NCI-H146 treated with DMSO at 0.1 percent for 48 hours (cell line): ENCODE measurements around the gene NOL4L.

ENCODE experiments used
- DNase-seq: peaks from one replicate; lab custom pipeline; 2025; ENCODE audit not compliant: unreplicated experiment; lab: John Stamatoyannopoulos, UW

Gene NOL4L

DNA sequence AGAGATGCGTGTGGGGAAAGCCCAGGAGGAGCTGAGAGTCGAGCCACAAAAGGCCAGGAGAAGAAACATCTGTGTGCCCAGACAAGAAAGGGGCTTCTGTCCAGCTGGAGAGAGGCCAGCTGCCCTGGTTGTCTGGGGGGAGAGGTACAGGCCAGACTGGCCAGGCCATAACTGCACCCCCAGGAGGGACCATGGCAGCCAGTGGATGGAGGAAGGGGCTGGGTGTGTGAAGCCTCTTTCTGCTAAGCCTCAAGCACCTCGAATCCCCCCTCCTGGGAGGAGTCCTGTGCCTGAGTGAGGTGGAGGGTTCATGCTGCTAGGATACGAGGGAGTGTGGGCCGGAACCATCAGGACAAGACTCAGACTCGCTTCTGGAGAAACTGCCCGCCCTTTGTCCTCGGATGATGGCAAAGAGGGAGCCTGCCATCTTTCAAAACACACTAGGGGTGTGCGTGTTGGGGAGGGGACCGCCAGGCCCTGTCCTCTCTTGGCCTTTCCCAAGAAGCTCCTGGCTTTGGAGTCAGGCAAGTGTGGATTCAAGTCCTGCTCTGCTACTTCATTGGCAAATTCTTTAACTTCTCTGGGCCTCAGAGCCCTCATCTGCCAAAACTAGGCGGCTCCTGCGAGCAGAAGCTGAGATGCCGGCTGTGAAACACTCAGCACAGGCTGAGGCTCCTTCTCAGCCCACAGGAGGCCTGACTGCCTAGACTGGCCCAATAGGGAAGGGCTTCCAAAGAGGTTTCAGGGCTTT lies 136.7 kb downstream of the NOL4L start:
- no peak for DNase-seq

DNA sequence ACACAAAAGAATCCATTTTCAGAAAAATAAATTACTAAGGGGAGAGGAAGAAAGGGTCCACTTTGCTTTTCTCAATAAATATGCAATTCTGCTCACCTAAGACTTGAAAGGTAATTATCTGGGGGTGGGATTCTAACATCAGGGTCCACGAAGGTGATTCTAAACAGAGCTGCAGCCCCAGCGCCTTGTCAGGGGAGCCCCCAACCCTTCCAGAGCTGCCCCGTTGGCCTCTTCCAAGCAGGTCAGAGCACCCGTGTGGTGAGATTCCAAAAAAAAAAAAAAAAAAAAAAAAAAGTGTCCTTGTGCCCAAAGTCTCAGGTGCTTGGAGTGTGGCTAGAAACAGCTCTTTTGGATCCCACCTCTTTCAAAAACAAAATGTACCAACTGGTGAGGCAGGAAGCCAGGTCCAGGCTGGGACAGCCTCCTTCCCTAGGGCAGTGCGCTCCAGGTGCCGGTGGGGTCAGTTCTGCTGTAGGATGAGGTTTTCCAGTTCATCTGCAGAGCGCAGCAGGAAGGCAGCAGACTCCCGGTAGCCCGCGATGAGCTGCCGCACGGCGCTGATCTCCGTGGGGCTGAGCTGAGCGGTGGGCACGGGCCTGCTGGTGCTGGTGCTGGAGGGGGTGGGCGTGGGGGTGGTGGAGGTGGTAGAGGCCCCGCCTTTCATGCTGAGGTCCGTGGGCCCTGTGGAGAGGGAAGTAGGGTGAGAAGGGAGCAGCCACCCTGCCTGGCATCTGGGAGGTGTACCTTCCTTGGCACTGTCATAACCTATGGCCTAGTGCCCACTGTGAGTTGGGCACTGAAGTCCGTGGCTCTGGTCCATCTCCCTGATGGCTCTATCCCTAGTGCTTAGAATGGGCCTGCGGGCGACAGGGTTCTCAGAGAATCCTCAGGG lies 137.8 kb downstream of the NOL4L start:
- no peak for DNase-seq

DNA sequence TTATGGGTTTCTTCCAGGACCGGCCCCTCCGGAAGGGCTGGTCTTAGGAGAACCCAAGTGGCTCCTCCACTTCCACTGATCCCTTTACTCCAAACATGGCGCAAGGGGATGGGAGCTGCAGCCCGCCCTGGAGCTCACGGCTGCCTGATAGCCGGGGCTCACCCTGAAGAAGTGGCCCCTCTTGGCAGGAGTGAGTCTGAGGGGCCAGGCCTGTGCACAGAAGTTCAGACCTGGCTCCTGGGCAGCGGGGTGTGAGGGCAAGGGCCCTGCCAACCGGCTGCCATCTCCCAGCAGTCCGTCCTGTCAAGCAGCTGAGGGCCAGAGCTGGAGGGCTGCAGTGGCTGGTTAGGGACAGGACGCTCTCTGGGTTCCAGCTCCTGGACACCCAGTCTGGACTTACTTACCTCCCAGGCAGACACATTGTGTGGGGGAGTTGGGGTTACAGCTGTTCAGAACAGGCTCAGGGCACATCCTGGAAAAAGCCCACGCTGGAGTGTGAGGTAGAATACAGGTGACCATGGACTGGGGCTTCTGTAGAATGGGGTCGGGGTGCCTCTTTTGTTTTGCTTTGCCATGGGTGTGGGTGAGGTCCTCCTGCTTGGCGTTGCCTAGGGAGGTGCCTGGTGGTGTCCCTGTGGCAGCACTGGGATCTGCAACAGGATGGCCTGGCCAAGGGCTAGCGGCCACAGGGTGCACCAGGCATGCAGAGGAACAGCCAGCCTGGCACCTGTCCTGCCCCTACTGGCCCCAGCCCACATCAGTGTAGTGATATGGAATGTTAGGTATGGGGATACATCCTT lies 138.6 kb downstream of the NOL4L start:
- no peak for DNase-seq

DNA sequence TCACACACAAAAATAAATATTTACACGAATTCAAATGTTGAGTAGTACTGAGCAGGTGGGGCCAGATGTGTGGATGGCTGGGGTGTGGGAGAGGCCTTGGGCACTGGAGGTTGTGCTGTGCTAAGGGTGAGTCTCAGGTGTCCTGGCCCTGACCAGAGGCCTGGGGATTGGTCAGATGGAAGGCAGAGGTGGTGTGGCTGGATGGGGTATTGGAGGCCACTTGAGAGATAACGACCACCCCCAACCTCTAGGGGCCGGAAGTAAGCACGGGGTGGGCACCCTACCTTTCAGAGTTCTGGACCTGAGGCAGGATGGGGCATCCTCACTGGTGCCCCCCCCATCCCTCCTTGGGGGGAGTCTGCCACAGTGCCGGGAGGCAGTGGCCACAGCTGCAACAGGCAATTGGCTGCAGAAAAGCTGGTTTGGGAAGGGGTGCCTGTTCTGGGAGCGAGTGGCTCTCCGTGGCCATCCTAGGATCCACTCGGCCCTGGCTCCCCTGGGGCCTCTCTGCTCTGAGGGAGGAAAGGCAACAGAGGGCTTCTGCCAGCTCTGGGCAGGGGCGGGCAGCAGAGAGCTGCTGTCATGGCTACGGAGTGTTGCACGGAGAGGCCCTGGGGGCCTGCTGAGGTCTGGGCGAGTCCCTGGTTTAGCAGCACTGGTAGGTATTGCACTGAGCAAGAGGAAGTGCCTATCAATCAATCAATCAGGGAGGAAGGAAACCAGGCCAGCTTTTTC lies 139.4 kb downstream of the NOL4L start:
- no peak for DNase-seq

DNA sequence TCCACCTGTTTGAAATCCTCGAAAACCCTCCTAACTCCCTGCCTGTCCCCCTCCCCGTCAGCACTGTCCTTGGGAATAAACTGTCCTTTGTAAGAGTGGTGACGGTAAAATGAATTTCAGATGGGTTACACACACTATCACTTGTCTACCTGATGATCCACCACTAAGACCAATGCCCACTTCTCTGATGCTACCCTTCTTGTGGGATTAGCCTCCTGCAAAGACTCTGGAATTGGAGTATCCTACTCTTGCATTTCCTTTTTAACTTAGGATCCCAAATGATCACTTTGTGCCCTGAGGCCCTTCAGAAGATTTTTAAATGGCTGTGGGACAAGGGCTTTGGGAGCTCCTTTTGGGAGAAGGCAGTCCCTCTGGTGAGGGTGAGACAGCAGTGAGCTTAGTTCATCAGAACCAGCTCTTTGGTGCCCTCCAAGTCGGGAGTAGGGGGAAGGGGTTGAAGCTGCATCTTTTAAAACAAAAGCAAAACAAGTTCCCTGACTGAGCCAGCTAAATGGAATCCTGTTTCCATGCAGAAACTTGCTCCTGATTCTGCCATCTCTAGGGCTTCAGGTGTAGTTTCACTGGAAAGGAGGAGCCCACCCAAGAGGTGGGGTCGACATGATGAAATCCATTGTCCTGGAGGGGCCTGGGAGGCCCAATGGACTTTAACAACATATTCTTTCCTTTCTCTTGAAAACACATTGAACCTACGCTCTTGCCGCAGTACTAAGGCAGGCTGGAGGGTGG lies 140.5 kb downstream of the NOL4L start:
- no peak for DNase-seq

DNA sequence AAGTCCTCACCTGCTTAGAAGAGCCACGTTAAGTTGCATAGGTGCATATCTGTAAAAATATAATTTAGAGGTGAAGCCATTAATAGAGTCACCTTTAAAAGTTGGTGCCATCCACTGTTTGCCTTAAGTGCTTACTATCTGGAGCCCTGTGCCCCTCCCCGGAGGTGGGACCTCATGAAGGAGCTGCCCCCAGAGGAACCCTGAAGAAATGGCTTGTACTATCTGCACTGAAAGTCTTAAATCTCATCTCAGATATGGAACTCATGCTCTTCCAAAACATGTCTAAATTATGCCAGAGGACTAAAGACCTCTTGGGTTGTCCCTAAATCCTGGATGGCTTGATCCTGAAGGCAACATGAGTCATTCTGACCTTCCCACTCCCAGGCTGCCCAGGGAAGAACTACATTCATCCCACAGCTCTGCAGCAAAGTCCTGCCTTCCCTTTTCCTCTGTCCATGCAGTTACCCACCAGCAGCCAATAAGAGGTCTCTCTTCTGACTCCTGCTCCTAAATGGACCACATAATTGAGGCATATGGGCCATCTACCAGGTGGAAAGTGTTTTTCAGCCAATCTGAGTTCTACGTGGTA lies 141.7 kb downstream of the NOL4L start:
- DNase-seq: no peak

DNA sequence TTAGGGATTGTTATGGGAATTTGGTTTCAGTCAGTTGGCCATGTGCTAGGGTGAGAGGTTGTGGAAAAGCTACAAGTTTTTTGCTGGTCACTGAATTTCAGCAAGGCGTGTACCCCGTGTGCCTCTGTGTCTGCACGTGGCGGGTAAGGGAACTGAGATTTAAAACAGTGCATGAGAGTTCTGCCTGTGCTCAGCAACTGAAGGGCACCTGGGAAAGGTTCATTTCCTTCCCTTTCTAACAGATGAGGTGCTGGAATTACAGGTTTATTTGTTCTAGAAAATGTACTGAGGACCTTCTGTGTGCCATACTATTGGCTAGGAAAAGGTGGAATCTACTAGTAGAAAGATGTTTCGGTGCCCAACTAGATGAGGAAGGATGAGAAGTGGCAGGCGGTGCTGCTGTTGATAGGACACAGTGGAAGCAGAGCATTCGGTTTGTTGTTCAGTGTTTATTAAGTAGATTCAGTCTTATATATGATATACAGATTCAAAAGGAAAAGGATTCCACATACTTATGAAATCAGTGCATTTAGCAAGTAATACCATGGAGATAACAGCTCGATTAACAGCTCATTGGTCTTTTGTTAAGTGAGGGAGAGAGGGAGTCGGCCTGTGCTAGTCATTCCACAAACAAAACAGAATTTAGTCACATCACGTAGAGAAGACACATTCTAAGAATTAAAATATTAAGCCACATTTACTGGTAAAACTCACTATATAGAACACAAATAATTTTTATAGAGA lies 142.3 kb downstream of the NOL4L start:
- no peak for DNase-seq

DNA sequence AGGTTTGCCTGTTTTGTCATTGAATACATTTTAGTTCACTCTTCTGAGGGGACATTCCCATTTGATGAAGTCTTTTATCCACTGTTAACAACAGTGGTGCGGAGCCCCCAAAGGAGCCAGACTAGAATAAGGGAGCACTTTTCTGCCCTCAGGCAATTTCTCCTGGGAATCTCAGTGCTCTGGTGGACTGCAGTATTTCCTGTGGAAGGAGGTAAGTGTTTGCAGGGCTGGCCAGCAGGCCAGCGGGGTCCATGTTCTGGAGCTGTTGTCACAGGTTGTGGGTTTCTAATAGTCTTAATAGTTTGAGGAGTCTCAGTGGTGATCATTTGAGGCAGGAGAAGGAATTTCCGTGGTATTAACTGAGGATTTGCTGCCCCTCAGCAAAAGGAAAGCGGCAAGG lies 143.5 kb downstream of the NOL4L start:
- DNase-seq: no peak

DNA sequence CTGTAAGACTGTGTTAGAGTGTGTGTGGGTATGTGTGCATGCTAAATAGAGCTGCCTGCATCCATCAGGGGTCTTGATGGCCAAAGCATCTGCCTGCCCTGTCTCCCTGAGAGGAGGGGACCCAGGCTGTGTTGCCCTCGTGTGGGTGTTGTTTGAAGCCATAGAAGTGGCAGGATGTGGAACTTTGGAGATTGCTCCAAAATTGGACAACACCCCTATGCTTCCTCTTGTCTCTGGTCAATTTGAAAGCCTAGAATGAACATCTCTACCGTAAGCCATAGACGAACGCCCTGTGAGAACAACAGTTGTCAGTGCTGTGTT lies 144.4 kb downstream of the NOL4L start:
- no peak for DNase-seq

DNA sequence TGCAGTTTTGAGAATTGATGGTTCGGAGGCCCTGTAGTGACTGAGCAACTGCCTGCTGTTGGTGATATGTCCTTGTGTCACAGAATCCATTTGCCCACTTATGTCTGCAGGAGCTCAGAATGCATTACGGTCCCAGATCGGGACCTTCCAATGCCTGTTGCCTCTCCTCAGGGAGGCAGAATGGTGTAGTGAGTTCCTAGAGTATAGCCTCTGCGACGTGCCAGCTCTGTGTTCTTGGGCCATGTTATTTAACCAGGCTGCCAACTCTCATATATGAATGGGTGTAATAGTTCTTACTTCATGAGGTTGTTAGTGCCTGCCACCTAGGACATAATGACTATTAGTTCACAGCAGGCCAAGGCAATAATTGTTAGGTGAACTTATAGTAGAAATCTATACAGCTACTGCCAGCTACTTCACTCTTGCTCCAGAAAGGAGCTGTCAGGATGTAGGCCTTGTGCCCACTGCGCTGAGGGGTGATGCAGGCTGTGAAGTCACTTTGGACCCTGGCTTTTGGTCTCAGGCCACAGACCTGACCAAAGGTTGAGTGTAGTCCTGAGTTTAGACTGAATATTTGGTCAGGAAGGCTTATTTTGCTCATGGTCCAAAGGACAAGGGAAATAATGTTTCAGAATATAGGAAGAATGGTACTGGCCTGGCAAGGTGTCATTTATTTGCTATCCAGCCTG lies 144.9 kb downstream of the NOL4L start:
- DNase-seq: no peak

DNA sequence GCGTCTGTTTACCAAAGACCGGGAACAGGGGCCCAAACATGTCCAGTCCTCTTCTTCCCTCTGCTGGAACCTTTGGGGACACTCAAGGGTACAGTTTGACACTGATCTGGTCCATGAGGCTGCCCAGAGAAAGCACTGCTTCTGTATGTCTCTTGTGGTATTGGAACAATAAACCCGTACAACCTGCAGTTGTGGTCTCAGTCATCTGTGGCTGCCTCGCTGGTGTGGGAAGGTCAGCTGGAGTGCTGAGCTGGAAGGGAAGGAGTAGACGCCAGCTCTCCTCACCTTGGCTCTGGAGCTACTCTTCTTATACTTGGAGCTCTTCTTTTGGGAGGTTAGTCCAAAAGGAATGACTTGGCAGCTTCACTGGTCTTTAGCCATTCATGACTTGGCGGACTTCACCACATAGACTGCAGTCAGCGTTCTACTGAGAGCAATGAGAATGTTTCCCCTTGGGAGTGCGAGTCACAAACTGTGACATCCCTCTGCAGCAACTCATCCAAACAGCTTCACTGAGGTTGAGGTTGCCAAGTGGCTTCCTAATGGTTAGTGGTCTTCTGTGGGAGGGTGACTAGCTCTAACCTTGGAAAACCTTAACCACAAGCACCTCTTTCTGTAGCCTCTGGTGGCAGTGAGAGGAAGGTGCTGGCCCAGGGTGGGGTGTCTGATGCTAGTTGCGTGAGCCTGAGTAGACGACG lies 145.9 kb downstream of the NOL4L start:
- DNase-seq: no peak

DNA sequence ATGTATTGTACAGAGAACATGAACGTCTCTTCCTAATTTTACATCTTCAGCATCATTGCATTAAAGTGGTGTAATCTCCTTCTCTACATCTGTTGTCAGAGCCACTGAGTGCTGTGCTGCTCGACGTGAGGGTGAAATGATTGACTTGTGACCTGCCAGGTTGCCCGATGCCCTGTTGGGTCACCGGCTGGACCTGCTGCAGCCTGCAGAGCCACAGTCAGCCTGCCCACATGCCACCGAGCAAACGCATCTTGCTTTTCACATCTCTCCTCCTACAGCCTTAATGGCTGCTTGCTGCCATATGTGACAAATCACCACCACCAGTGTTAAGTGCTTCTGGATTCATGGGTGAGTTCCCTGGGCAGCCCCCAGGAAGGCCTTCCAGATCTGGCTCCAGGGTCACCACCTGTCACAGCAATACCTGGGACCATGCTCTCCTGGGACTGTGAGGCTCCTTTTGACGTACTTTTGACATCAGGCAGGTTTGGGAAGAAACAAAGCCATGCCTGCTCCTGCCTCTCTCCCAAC lies 146.7 kb downstream of the NOL4L start:
- no peak for DNase-seq

DNA sequence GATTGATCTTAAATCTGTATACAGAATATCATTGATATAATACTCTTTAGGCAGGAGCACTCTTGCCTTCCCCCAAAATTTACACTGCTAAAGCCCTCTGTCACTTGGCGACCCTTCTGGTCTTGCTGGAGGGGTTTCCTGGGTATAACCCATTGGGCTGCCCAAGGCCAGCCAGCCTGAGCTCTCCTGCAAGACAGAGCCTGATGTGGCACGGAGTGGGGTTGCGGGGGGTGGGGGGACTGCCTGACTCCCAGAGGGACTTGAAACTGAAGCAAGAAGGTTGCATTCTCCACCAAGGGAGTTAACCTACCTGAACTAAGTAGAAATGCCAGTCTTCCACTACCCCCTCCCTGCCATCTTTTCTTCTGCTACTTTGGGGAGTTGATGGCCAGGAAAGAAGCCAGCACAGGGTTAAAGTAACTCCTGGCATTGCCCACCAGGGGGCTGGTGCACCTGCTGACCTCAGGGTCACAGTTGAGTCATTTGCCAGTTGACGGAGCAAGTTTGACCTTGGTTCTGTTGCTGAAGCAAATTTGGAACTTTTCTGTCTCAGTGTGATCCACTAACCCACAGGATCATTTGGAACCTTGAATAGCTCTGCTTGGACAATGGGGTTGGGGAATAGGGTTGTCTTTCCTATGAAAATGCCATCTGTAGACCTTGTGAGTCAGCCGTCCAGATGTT lies 147.6 kb downstream of the NOL4L start:
- no peak for DNase-seq

DNA sequence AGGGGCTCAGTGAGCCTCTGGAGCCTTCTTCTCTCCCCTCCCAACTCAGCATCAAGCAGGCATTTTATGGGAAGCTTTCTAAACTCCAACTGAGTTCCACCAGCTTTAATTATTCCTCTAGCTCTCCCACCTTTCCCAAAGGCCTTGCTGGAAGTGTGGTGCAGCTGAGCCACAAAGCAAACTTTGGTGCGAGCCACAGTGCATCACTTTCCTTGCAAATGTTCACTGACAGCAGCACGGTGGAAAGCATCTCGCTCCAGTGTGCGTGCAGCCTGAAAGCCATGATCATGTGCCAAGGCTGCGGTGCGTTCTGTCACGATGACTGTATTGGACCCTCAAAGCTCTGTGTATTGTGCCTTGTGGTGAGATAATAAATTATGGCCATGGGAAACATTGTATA lies 148.2 kb downstream of the NOL4L start:
- no peak for DNase-seq

DNA sequence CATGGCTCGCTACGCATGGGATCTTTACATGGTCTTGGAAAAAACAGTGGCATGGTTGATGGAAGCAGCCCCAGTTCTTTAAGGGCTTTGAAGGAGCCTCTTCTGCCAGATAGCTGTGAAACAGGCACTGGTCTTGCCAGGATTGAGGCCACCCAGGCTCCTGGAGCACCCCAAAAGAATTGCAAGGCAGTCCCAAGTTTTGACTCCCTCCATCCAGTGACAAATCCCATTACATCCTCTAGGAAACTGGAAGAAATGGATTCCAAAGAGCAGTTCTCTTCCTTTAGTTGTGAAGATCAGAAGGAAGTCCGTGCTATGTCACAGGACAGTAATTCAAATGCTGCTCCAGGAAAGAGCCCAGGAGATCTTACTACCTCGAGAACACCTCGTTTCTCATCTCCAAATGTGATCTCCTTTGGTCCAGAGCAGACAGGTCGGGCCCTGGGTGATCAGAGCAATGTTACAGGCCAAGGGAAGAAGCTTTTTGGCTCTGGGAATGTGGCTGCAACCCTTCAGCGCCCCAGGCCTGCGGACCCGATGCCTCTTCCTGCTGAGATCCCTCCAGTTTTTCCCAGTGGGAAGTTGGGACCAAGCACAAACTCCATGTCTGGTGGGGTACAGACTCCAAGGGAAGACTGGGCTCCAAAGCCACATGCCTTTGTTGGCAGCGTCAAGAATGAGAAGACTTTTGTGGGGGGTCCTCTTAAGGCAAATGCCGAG lies 148.8 kb downstream of the NOL4L start:
- DNase-seq: no peak

DNA sequence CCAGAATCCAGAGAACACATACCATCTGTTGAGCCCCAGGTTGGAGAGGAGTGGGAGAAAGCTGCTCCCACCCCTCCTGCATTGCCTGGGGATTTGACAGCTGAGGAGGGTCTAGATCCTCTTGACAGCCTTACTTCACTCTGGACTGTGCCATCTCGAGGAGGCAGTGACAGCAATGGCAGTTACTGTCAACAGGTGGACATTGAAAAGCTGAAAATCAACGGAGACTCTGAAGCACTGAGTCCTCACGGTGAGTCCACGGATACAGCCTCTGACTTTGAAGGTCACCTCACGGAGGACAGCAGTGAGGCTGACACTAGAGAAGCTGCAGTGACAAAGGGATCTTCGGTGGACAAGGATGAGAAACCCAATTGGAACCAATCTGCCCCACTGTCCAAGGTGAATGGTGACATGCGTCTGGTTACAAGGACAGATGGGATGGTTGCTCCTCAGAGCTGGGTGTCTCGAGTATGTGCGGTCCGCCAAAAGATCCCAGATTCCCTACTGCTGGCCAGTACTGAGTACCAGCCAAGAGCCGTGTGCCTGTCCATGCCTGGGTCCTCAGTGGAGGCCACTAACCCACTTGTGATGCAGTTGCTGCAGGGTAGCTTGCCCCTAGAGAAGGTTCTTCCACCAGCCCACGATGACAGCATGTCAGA lies 149.6 kb downstream of the NOL4L start:
- DNase-seq: no peak
